ENCODE measurements around the gene ZNF155. TPM values are rescaled to one million over a fixed set of nuclear protein-coding genes. Genes with fewer than 3 reads are reported as not detected.

The ZNF155 gene
- total RNA-seq, 2 donors from 2014 or later, result 3.6 to 9.7 TPM

DNA sequence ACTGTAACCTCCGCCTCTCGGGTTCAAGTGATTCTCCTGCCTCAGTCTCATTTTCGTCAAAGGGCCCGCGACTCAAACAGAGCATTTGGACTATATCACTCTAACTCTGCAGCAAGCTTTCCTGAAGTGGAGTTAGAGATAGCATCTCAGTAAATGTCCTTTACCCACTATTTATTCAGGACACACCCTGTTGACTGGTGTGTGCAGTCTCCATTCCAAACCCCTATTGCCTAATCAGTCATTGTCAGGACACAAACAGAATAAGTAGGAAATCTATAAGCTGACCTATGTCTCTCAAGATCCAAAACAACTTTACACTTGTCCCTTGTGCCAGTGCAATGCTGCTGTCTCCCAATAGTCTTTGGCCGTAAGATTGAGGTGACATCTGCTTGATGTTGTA is 42.6 kb downstream of the ZNF155 start:
- Mint-ChIP-seq H3K27me3 (no peaks in the 10 kb centered on the region), H3K4me1 (peaks cover 20% of the 10 kb centered on the region), H3K9me3 (peaks cover 15% of the 10 kb centered on the region), H3K27ac (no peak overlapping the region), H3K4me3 (peak overlapping the region; percentile 89), H3K36me3 (ENCODE audit: low read depth) (peaks cover 56% of the 10 kb centered on the region)
- no peak for ATAC-seq (replicated peaks)

DNA sequence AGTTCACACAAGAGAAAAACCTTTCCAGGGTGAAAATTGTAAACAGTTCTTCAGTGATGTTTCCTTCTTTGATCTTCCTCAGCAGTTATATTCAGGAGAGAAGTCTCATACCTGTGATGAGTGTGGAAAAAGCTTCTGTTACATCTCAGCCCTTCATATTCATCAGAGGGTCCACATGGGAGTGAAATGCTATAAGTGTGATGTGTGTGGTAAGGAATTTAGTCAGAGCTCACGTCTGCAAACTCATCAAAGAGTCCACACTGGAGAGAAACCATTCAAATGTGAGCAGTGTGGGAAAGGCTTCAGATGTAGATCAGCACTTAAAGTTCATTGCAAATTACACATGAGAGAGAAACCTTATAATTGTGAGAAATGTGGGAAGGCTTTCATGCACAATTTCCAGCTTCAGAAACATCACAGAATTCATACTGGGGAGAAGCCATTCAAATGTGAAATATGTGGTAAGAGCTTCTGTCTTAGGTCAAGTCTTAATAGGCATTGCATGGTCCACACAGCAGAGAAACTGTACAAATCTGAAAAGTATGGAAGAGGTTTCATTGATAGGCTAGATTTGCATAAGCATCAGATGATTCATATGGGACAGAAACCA is 48.1 kb downstream of the ZNF155 start:
- Mint-ChIP-seq H3K27me3 (no peaks in the 10 kb centered on the region), H3K9me3 (peaks cover 50% of the 10 kb centered on the region), H3K36me3 (ENCODE audit: low read depth) (peaks cover 59% of the 10 kb centered on the region), H3K27ac (no peak overlapping the region), H3K4me1 (peaks cover 9% of the 10 kb centered on the region), H3K4me3 (no peak overlapping the region)
- no peak for ATAC-seq (replicated peaks)

DNA sequence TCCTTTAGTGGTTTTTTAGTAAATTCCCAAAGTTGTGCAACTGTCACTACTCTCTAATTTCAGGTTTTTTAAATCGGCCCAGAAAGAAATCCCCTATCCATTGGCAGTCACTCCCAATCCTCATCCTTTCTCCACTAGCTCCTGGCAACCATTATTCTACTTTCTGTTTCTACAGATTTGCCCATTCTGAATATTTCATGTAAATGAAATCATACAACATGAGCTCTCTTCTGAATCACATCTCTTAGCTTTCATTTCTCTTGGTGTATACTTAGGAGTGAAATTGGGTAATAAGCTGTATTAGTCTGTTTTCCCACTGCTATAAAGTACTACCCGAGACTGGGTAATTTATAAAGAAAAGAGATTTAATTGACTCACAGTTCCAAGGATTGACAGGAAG is 58.2 kb downstream of the ZNF155 start:
- no peak overlapping the region for H3K27ac Mint-ChIP-seq
- ATAC-seq (replicated peaks), result no peak
- H3K27me3 Mint-ChIP-seq, result peaks cover 6% of the 10 kb centered on the region
- peaks cover 28% of the 10 kb centered on the region for H3K9me3 Mint-ChIP-seq
- H3K36me3 Mint-ChIP-seq (ENCODE audit: low read depth), result no peaks in the 10 kb centered on the region
- H3K4me1 Mint-ChIP-seq, result no peaks in the 10 kb centered on the region
- H3K4me3 Mint-ChIP-seq, result no peak overlapping the region

Other genes starting within 250 kb of the ZNF155 start
- 100 to 1,000 TPM in 1 of 2 donors, 10 to 100 TPM in 1; 70.4 to 109 TPM for gene SMG9, start 229.2 kb upstream of the ZNF155 start, total RNA-seq
- gene KCNN4, start 203.2 kb upstream of the ZNF155 start, total RNA-seq, result 100 to 1,000 TPM; 116 to 385 TPM
- 1 to 10 TPM in 1 of 2 donors, under 1 TPM in 1; 0.73 to 6.6 TPM for gene LYPD5, start 181.7 kb upstream of the ZNF155 start, total RNA-seq
- gene ZNF283, start 156.9 kb upstream of the ZNF155 start, total RNA-seq, result 10 to 100 TPM in 1 of 2 donors, 1 to 10 TPM in 1; 7.7 to 12.3 TPM
- gene ZNF404, start 100.2 kb upstream of the ZNF155 start, total RNA-seq, result 1 to 10 TPM; 1.5 to 2.1 TPM
- gene ZNF45, start 48.9 kb upstream of the ZNF155 start, total RNA-seq, result 10 to 100 TPM; 10.7 to 17.8 TPM
- gene ZNF221, start 33.0 kb upstream of the ZNF155 start, total RNA-seq, result 1 to 10 TPM; 1.2 to 4.2 TPM
- gene ZNF230, start 18.8 kb downstream of the ZNF155 start, total RNA-seq, result 1 to 10 TPM; 4.5 to 5.0 TPM
- 1 to 10 TPM; 1.6 to 3.6 TPM for gene ZNF222, start 41.2 kb downstream of the ZNF155 start, total RNA-seq
- 1 to 10 TPM in 1 of 2 donors, not detected in 1; 2.5 TPM for gene ZNF223, start 67.8 kb downstream of the ZNF155 start, total RNA-seq
- 1 to 10 TPM; 1.2 to 3.6 TPM for gene ZNF284, start 88.0 kb downstream of the ZNF155 start, total RNA-seq
- gene ZNF224, start 110.2 kb downstream of the ZNF155 start, total RNA-seq, result 10 to 100 TPM; 17.5 to 29.5 TPM
- gene ZNF225, start 129.2 kb downstream of the ZNF155 start, total RNA-seq, result 1 to 10 TPM; 1.5 to 3.5 TPM
- 10 to 100 TPM in 1 of 2 donors, 1 to 10 TPM in 1; 4.9 to 10.9 TPM for gene ZNF234, start 157.4 kb downstream of the ZNF155 start, total RNA-seq
- 10 to 100 TPM in 1 of 2 donors, 1 to 10 TPM in 1; 9.2 to 14.5 TPM for gene ZNF226, start 180.9 kb downstream of the ZNF155 start, total RNA-seq
- 10 to 100 TPM; 16.7 to 25.7 TPM for gene ZNF227, start 228.3 kb downstream of the ZNF155 start, total RNA-seq